Transverse colon (tissue), 4 donors: ENCODE measurements around the gene AWAT2. TPM values are rescaled to one million over a fixed set of nuclear protein-coding genes. Genes with fewer than 3 reads are reported as not detected.

Experiments used
- DNase-seq: peaks from one replicate; pipeline ENCODE4 v3.0.0-alpha.2; 2019
- H3K27ac ChIP-seq, 4 donors: fragments of 200-600 bp; sonication (generic); 2 replicates each; pipeline ENCODE4 v1.5.1; 2016 to 2018; ENCODE audit warnings: inconsistent platforms in 4 of 4
- H3K27me3 ChIP-seq: fragments of 200-600 bp; sonication (generic); 2 replicates; pipeline ENCODE4 v1.5.1; 2017; ENCODE audit warnings: inconsistent platforms
- H3K36me3 ChIP-seq, 4 donors: fragments of 200-600 bp; sonication (generic); 2 replicates each; pipeline ENCODE4 v1.5.1; 2017 to 2019; ENCODE audit warnings: inconsistent platforms in 4 of 4
- H3K4me1 ChIP-seq, 4 donors: fragments of 200-600 bp; sonication (generic); 2 replicates each; pipeline ENCODE4 v1.5.1; 2017 to 2020; ENCODE audit warnings: inconsistent platforms in 4 of 4
- H3K4me3 ChIP-seq, 4 donors: fragments of 200-600 bp; sonication (generic); 1 replicate in 1 of 4; 2 replicates in 3 of 4; pipeline versions ENCODE4 v1.5.1 to v1.6.1; 2017 to 2019; ENCODE audit warnings: inconsistent platforms in 4 of 4
- H3K9me3 ChIP-seq, 2 donors: fragments of 200-600 bp; sonication (generic); 2 replicates each; pipeline ENCODE4 v1.5.1; 2017 to 2019; ENCODE audit warnings: inconsistent platforms in 2 of 2
- CTCF ChIP-seq, 5 experiments: fragments of 200-600 bp in 3 of 5; fragments of 450-650 bp in 2 of 5; sonication (generic) in 3 of 5; IDR thresholded peaks; 1 replicate in 2 of 5; 2 replicates in 3 of 5; pipeline ENCODE4 v1.5.1; 2016 to 2017; ENCODE audit warnings: antibody characterized with exemption in 5 of 5, inconsistent platforms in 3 of 5, mild to moderate bottlenecking in 2 of 5, moderate library complexity in 1 of 5
- EP300 ChIP-seq: sonication (generic); formaldehyde crosslinking; IDR thresholded peaks from one replicate; pipeline ENCODE4 v1.6.1; 2017; ENCODE audit warnings: antibody characterized with exemption, low read depth
- WGBS, 2 donors: methylation state at CpG; one replicate each; pipeline ENCODE4 v1.1.5; 2018; ENCODE audit warnings: low coverage in 1 of 2; 5-methylcytosine and 5-hydroxymethylcytosine counted together
- in situ Hi-C, 4 donors: fragments of 200-750 bp; cut with MboI; loops; one replicate each; pipeline versions ENCODE4 v1.15.0 to v1.15.1; 2017; ENCODE audit warnings: low sequenced_read_pairs in 3 of 4, low pct_ligation_motif_present in 1 of 4, low pct_unique_long_range_greater_than_20kb in 1 of 4
- intact Hi-C: fragments of 100-400 bp; cut with DNase I; formaldehyde crosslinking; loops from one replicate; pipeline ENCODE4 v1.15.1; 2023; ENCODE audit warnings: low total_unique reads
- small RNA-seq, 4 donors: library from RNA; depleted of rRNA; stranded (forward); fragments of <200 nt; gene quantifications; one replicate each; pipeline ENCODE3, GENCODE V24; 2016
- total RNA-seq, 4 donors: library from RNA; depleted of rRNA; stranded (reverse); fragments of >200 nt; gene quantifications; one replicate each; pipeline ENCODE4 v1.1.0, GENCODE V29; 2016

Gene AWAT2
- total RNA-seq, 4 donors from 2014 or later = not detected

DNA sequence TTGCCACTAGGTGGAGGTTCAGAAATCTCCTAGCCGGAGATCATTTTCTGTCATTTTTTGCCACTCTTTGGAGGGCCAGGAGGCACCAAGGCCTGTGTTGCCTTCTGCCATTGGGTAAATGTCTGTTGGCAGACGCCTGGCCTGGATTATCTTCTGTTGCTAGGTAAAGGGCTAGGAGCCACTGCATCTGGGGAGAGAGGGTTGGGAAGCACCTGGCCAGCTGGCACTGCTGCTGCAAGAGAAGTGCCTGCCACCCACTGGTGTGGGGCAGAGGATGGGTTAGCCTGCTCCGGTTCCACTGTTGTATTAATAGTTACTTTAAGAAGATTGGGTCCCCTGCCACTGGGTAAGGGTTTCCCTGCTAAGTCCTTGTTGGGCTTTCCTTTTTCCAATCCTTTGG is 58.1 kb downstream of the AWAT2 start:
- Histone ChIP-seq H3K27me3 (no peaks in the 10 kb centered on the region), H3K4me1 (no peaks in the 10 kb centered on the region), H3K36me3 (no peaks in the 10 kb centered on the region), H3K4me3 (no peak overlapping the region), H3K27ac (no peak overlapping the region), H3K9me3 (no peaks in the 10 kb centered on the region)
- WGBS, 2 donors = 87% methylated on average over 3 of the region's 3 CpGs; no CpG with 5 or more reads in 1 of the 2 donors
- in situ Hi-C loops = no loop called here
- intact Hi-C loops = no loop called here
- TF ChIP-seq CTCF (IDR thresholded peaks at IDR 0.05) (no peak), EP300 (no peak)
- DNase-seq = no peak

Small RNAs within 50 kb of the gene (small RNA-seq; reads per million reads assigned to genes)
- gene MIR676 = 0 to 0.84 (median 0.53) reads per million in 4 donors

Other genes starting within 250 kb of the AWAT2 start
- gene OTUD6A, start 12.5 kb upstream of the AWAT2 start, total RNA-seq = not detected
- gene IGBP1, start 83.5 kb upstream of the AWAT2 start, total RNA-seq = 10 to 100 TPM; 23.7 to 99.0 (median 56.5) TPM
- gene DGAT2L6, start 127.5 kb upstream of the AWAT2 start, total RNA-seq = not detected
- not detected for gene AWAT1, start 184.7 kb upstream of the AWAT2 start, total RNA-seq
- 1 to 10 TPM in 3 of 4 donors, under 1 TPM in 1; 0.80 to 5.1 (median 2.3) TPM for gene P2RY4, start 210.3 kb upstream of the AWAT2 start, total RNA-seq
- gene ARR3, start 218.4 kb upstream of the AWAT2 start, total RNA-seq = 1 to 10 TPM in 2 of 4 donors, not detected in 2; 1.5 to 2.9 TPM
- 1 to 10 TPM in 1 of 4 donors, under 1 TPM in 1, not detected in 2; 0.68 to 4.2 TPM for gene RAB41, start 232.2 kb upstream of the AWAT2 start, total RNA-seq
- 10 to 100 TPM in 3 of 4 donors, 1 to 10 TPM in 1; 7.8 to 45.5 (median 23.1) TPM for gene PDZD11, start 240.0 kb upstream of the AWAT2 start, total RNA-seq
- gene KIF4A, start 240.2 kb upstream of the AWAT2 start, total RNA-seq = 1 to 10 TPM in 3 of 4 donors, not detected in 1; 1.3 to 4.4 (median 1.4) TPM